GM21447 (cell line): ENCODE measurements around the gene PPM1L.
"Not testable (repeated sequence)": the region's sequence is repeated elsewhere in the genome, so short reads cannot be mapped to it uniquely, and the experiment has no call there.

Source experiments
- ATAC-seq: cut with Tn5 transposase; IDR thresholded peaks from one replicate; pipeline ENCODE4 v1.9.1; 2021; ENCODE audit not compliant: unreplicated experiment

PPM1L gene

DNA sequence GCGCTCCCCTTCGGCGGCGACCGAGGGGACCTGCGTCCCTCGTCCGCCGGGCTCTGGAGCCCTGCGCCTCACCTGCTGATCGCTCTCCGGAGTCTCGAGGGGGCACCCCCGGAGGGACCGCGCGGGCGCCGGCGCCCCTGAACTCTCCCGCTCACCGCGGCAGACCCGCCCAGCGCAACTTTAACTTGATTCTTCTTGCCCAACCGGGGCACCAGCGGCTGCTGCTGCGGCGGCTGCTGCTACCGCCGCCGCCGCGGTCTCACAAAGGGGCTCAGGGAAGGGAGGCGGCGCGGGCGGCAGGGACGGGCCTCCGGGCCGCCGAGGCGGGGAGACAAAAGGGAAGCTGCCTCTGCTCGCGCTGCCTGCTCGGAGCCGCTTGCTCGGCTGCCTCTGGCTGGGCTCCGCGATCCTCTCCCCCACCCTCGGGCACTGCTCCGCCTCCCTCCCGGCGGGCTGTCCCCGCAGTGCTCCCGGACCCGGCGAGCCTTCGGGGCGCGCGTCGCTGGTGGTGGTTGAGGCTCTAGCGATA is at the start of gene PPM1L:
PPM1L (plus strand) TSS at position 456 of the 529 bp plus-strand sequence.
- ATAC-seq, result peak; percentile 48

DNA sequence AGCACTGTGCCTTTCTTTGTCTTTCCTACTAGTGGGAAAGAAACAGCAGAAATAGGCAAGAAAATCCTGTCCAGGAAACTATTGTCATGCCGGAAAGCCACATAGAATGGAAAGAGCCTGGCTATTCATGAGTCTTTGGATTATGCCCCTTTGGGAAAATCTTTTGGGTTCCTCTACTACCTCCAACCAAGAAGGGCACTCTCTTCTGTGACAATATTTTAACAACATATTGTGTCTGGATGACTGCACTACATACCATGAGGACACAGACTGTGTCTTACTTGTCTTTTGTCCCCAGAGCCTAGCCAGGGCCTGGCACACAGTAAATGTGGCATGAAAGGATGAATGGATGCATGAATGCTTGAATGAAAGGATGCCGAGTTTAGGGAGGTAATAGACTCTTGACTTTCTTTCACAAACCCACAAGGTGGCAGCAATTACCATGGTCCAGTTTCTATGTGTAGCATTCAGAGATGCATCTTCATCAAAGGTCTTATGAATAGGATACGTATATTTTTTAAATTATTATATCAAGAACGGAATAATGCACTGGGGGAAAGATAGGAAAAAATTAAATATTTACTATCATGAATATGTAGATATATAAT is 48.7 kb upstream of the PPM1L start:
- no peak for ATAC-seq

DNA sequence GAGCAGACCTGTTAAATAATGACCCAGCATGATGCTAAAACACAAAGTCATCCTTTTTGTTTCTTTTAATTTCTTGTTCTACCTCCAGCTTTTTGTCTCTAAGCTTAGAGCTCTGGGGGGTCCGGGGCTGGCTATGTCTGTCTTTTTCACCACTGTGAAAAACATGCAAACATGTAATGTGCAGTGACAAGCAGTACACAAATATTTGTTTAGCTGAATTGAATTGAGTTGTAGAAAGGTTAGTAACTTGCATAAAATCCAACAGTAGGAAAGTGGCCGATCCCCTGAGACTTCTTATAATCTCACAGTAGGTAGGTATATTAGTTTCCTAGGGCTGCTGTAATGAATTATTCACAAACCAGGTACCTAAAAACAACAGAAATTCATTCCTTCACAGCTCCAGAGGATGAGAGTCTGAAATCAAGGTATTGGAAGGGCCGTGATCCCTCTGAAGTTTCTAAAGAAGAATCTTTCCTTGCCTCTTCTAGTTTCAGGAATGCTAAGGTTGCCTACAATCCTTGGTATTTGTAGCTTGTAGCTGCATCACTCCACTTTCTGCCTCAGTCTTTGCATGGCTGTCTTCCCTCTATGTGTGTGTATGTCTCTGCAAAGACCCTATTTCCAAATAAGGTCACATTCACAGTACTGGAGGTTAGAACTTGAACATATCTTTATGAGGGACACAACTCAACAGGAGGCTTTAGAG is 46.4 kb upstream of the PPM1L start:
- ATAC-seq, result no peak

DNA sequence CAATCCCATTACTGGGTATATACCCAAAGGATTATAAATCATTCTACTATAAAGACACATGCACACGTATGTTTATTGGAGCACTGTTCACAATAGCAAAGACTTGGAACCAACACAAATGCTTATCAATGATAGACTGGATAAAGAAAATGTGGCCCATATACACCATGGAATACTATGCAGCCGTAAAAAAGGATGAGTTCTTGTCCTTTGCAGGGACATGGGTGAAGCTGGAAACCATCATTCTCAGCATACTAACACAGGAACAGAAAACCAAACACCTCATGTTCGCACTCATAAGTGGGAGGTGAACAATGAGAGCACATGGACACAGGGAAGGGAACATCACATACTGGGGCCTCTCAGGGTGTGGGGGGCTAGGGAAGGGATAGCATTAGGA is 42.9 kb upstream of the PPM1L start:
- not testable (repeated sequence) for ATAC-seq

DNA sequence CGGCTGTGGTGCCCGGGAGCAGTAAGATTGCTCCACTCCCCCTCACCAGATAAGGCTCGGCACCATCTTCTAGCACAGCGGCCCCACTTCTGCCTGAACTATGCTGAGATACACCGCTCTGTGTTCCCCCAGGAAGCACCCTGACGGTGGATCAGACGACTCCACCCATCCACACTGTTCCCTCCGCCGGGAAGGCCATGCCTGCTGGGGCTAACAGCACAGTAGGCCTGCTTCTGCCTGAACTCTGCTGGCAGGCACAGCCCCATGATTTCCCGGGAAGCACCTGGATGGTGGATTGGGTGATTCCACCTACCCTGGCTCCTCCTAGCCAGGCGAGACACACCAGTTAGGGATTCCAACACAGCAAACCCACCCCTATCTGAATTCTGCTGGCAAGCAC is 36.3 kb upstream of the PPM1L start:
- ATAC-seq, result no peak

DNA sequence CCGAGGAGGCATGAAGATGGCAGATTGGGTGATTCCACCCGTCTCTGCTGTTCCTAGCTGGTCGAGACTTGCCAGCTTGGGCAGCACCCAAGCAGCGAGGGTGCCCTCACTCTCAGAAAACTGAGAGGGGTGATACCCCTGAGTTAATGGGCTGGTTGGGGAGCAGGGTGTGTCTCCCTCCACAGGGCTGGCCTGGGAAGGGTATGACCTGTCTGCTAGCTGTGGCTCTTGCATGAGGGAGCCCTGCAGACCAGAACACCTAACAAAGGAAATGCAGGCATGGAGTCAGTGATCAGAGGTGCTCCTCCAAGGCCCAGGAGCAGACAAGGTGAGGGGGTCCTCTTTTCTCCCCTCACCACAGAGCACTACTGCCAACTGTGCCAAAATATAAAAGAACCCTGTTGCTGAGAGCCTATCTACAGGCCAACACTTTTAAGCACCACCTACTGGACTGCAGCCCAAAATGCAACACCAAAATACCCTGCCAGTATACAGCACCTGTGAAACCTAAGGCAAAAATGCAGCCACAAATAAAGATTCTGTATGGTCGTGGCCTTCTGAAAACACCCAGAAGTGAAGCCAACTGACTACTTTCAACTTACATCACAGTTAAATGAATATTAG is 35.8 kb upstream of the PPM1L start:
- ATAC-seq, result no peak

DNA sequence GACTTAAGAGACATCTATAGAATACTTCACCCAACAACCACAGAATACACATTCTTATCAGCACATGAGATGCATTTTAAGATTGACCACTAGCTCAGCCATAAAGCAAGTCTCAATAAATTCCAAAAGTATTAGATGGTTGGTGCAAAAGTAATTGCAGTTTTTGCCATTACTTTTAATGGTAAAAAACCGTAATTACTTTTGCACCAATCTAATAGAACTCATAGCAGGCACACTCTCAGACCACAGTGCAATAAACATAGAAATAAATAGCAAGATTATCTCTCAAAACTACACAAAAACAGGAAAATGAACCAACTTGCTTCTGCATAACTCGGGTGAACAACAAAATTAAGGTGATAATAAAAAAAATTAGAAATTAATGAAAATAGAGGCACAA is 33.7 kb upstream of the PPM1L start:
- no peak for ATAC-seq

DNA sequence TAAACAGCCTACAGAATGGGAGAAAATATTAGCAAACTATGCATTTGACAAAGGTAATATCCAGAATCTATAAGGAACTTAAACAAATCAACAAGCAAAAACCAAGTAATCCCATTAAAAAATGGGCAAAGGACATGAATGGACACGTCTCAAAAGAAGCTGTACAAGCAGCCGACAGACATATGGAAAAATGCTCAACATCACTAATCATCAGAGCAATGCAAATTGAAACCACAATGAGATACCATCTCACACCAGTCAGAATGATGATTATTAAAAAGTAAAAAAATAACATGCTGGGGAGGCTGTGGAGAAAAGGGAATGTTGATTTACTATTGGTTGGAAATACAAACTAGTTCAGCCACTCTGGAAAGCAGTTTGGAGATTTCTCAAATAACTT is 30.7 kb upstream of the PPM1L start:
- no peak for ATAC-seq

DNA sequence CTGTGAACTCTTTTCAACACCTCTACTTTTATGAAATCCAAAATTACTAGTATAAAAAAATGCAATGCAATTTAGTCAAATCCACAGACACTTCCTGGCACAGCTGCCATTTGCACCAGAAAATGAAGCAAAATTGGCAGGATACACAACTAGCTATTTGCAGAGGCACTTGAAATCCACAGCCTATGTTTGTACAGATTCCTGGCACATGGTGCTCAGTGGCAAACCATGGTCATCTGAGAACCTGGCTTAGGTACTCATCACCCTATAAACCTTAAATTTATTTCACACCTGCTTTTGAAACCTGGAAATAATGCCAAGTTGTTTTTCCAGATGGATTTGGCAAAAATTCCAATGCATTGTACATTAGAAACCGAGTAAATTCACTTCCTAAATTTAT is 20.2 kb upstream of the PPM1L start:
- no peak for ATAC-seq

DNA sequence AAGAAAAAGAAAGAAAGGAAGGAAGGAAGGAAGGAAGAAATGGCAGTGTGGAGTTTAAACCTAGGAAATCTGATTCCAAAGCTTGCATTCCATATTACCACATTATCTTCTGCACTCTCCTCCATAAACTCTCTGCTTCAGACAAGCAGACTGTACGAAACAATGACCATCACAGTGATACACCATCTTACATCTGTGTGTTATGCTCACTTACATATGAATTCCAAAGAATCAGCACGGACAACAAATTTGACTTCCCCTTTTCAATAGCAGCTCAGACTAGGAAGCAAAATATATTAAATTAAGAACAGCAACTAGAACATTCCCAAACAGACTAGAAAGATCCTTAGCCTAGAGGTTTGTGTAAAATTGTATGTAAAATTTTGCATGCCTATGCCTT is 18.0 kb upstream of the PPM1L start:
- no peak for ATAC-seq

DNA sequence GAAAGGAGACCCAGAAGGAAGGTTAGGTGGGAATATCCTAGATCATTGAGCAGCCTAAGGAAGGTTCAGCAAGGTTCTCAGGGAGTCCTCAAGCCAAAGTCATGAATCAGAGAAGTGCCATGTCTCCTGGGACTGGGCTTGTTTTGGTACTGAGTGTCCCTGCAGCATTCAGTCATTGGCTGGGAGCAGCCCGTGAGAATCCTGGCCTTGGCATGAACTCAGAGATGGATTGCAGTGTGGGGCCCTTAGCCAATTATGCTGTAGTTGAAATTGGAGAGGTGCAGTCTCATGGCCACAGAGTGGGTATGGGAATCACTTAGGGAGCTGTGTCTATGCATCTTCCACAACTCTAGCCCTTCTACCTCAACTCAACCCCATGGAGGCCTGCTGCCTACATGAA is 17.0 kb upstream of the PPM1L start:
- no peak for ATAC-seq

DNA sequence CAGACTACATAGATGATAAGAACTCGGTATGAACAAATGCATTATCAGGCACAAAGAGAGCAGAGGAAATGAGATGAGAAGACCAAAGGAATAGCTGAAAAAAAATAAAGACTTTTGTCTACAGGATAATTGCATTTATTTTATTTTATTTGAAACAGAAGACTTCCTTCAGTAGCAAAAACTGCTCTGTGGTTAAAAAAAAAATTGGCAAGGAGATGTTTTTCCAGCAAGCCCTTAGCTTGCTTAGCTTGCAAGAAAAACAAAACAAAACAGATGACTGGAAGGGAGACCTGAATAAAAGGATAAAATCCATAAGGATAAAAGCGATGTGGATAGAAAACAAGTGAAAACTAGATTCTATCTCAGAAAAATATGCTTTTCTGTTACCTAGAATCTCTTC is 9.1 kb upstream of the PPM1L start:
- ATAC-seq, result no peak

DNA sequence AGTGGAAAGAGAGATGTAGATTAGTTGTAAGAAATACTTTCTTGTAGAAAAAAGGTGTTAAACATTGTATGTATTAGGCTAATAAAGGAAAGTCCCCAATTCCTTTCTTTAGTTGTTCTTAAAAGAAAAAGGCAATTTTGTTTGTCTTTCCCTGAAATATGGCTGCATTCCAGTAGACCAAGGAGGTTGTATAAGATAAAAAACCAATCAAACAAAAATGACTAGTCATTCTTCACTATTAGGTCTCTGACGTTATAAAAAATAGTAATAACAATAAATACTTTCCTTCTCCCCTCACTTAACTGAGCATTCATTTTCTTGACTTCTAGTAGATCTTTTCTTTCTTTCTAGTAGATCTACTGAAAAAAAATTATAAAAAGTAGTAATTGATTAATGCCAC is 8.6 kb upstream of the PPM1L start:
- ATAC-seq, result no peak

DNA sequence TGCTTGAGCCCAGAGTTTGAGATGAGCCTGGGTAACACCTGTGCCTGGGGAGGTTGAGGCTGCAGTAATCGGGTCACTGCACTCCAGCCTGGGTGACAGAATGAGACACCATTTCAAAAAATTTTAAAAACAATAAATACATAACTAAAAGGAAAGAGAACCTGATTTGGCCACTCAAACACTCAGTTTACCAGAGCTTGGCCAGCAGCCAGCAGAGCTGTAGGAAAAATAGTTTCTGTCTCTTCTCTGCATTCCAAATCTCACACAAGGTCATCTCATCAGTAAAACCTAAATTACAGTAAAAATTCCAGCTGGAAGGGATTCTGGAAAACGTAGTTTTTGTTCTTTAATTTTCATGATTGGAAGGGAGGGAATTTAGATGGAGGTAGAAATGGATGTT is 7.8 kb upstream of the PPM1L start:
- no peak for ATAC-seq

DNA sequence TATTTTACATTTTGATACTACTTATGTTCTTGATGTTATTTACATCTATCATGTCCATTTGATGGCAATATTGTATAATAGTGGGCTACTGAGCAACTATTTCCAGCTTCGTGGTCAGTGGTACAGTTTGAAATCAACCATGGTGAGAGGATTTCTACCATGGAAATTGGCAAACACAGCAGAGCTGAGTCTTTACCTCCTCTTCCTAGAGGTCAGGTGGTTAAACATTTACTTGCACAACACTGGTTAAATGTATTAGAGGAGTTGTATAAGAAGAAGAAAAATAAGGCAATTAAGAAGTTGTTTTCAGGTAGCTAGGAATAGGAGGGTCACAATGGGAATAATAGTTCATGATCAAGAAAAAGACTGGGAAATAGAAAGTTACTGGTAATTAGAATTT is 7.2 kb upstream of the PPM1L start:
- no peak for ATAC-seq

DNA sequence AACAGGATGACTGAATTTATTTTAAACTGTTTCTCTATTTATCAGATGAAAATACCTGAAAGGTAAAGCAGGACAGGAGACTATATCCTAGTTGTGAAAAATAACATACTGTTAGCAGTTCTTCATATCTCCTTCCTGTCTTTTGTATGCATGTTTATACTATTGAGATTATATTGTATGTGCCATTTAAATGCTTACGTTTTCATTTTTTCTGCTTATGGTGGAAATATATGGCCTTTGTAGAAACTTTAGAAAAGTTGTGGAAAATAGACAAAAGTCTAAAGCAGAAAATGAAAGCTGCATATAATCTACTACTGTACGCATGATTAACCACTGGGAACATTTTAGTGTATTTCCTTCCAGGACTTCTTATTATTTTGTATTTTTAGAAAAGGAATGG is 2.1 kb upstream of the PPM1L start:
- no peak for ATAC-seq

DNA sequence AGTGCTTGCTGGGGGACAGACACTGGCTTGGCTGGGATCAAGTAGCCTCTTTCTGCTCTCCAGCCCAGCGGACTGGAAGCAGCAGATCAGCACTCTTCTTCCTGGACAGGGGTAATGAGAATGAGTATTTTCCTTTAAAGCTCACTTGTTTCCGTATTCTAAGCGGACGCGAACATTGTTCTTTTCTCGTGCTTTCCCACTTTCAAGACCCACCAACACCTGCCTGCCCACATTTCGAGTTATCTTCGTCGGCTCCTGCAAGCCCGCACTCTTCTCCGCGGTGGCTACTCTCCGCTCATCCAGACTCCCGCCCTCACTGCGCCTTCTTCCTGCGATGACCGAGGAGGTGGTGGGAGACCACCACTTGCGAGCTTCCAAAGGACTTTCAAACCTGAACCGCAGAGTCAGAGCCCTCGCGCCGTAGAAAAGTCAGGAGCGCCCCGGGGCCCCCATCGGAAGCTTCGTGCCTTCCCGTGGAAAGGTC is 1.6 kb upstream of the PPM1L start:
- ATAC-seq, result no peak

DNA sequence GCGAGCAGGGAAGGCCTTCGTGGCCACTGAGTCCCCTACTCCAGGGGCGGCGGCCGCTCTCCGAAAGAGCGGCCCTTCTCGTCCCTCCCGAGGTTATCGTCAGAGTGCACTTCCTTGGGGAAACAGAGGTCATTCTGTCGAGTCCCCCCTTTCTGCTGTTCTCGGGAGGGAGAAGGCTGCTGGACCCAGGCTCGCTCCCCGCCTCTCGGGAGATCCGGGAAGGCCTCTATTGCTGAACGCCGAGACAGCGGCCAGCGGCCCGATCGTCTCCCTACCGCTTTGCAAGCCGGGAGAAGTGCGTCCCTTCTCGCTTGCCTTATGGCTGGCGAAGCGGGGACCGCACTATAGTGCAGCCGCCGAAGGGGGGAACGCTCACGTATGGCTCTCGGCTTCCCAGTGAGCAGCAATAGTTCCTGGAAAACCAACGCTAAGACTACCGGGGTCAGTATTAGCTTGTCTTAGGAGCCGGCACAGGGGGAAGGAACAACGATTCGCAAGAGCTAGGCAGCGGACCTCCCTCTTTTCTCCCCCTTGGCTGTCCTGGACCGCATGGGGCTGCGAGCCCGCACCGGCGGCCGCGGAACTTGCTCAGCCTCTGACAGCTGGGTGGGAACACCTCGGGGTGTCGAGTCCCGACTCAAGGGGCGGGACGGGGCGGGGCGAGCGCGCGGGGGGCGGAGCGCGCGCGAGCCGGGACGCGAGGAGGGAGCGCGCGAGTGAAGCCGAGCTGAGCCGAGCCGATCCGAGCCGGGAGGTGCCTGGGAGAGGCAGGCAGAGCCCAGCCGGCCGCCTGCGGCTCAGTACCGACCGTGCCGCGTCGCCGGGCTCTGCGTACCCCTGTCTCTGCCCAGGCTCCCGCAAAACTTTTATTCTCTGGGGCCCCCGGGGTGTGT is 930 bp upstream of the PPM1L start:
- peak; percentile 85 for ATAC-seq

DNA sequence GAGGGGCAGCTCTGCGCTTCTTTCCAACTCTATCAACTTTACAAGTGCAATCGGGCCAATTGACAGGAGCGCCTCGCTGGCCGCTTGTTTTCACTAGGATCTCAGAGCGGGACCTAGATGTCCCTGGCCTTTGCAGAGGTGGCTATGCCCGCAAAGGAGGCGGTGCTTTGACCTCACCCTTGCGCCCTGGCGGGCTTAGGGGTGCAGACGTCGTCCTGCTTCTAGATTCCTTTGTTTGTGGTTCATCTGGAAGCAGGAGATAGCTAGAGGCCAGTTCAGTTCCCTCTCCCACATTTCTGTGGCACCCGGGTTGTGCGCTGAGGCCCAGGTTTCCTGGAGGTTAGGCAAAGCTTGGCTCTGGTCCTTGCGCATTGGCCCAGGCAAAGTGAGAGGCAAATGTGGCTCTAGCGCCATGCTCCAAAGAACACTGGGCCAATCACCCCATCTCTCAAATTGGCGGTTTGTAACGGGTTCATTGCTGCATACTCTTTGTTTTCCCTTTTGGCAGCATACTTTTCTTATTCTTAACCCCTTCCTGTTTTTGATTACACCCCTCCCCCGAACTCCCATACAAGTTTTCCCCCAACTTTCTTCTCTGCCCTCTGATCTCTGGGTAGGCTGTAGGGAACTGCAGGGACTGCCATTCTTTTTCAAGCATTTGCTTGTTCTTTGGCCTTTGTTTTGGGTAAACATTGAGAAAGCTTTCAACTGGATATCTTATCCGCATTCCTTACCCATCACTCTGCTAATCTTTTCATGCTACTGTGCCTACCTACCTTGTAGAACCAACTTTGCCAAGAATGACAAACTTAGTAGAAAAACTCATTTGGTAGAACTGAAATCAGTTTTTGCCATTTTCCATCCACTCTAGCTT is 1.4 kb downstream of the PPM1L start:
- ATAC-seq, result no peak

DNA sequence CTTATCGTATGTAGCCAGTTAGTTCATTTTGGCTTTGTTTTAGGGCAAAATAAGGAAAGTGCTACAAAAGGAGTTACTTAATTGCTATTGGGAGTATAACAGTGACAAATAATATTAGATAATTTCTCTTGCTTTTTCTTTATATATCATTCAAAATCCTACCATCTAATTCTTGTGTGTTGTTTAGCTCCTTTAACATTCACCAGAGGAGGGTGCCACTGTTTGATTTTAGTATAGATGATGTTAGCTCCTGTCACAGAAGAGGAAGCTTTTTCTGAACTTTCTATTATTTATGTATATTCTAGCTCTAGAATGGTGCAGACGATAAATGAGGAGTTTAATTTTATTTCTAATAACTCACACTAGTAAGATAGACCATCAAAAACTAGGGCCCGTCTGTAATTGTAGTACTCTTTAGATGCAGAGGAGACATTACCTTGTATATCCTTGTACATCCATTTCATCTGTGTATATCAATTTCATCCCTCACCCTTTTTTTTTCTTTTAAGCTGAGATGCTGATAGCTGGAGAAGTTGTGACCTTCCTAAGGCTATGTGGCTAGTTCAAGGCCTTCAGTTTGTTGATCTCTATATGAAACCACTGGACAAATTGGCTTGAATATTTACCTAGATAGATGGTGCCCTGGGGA is 3.0 kb downstream of the PPM1L start:
- no peak for ATAC-seq
